ENCODE data around the gene DGKG.

DNA sequence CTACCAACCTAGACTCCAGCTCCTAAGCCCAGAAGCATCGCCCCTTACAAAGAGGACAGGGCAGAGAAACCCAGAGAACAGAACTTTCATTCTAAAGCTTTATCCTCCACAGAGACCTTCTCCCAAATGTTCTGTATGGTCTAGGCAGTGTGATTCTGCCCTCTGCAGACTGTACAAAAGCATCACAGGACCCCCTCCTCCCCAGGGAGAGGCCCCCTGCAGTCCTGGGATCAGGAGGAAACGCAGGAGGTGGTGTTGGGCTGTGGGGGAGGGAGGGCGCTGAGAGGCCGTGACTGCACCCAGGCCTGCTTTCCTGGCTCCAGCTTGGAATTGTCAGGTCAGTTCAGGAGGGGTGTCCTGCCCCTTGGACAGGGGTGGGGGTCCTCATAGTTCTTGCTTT is 101.3 kb downstream of the DGKG start:
- TF ChIP-seq, protein P1, sequence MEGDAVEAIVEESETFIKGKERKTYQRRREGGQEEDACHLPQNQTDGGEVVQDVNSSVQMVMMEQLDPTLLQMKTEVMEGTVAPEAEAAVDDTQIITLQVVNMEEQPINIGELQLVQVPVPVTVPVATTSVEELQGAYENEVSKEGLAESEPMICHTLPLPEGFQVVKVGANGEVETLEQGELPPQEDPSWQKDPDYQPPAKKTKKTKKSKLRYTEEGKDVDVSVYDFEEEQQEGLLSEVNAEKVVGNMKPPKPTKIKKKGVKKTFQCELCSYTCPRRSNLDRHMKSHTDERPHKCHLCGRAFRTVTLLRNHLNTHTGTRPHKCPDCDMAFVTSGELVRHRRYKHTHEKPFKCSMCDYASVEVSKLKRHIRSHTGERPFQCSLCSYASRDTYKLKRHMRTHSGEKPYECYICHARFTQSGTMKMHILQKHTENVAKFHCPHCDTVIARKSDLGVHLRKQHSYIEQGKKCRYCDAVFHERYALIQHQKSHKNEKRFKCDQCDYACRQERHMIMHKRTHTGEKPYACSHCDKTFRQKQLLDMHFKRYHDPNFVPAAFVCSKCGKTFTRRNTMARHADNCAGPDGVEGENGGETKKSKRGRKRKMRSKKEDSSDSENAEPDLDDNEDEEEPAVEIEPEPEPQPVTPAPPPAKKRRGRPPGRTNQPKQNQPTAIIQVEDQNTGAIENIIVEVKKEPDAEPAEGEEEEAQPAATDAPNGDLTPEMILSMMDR (optimal IDR thresholded peaks at IDR 0.05 in 1 of 3, IDR thresholded peaks at IDR 0.05 in 1 of 3, conservative IDR thresholded peaks at IDR 0.05 in 1 of 3; ENCODE audit: extremely low read depth in 1 of 3, insufficient read depth in 2 of 3, low read length in 3 of 3) = no peak
- TF ChIP-seq EZH2 (IDR thresholded peaks at IDR 0.05; ENCODE audit: low read length) = no peak

All from keratinocyte (primary cell).